ENCODE measurements around the gene TTLL9.

GRCh38 chr20:31821427-31821826, 49.0 kb upstream of the TTLL9 start:
- TF ChIP-seq SIN3A (IDR thresholded peaks at IDR 0.05; ENCODE audit: borderline replicate concordance, insufficient read depth, low read depth, low read length) (no peak), CTCF (IDR thresholded peaks at IDR 0.05) (no peak), REST (IDR thresholded peaks at IDR 0.05; ENCODE audit: insufficient read depth in 1 of 2, low read depth in 2 of 2, low read length in 1 of 2) (no peak), TCF7L2 (IDR thresholded peaks at IDR 0.05; ENCODE audit: low read depth, low read length) (no peak), POLR2AphosphoS5 (IDR thresholded peaks at IDR 0.05; ENCODE audit: low read depth, low read length) (no peak)

Data from Panc1 (cell line).